Dedifferentiated amniotic fluid mesenchymal stem cell (primary cell): ENCODE results near the gene CTXND1.

Experiments
- DNase-seq: peaks from one replicate; pipeline ENCODE4 v3.0.0-alpha.2; 2016; ENCODE audit errors: extremely low spot score

CTXND1 gene

GRCh38 chr15:80251428-80252120 lies 439 bp downstream of the CTXND1 start:
- no peak for DNase-seq

DNA sequence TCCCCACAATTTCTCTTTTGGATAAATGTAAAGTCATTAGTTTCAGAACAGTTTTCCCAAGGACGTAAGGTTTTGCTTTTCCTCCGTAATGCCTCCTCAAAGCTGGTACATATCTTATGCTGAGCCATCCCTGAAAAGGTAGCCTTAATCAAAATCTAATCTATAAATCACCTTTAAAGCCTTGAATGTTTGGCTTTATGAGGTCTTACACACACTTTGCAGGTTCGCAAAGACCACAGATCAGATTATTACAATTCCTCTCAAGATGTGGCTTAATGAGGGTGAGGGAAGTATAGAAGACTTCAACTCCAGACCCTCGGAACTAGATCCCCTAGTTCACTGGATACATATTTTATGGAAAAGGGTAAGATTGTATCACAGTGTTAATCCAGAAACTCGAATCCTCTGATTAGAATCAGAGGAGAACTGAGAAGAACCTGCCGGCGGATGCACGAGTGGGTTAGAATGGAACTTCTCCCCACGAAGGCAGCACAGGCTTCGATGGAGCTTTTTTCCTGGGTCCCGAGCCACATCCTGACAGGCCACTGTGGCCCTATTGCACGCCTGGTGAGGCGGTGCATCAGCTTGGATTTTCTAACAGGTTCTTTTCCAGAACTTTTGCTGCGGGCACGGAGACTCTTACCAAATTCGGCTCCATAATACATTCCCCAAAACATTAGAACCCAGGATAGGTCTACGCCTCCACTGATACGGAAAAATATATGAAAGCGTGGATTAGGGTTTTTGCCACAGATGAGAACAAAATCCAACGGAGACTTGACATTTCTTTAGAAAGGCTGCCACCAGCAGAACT lies 1.2 kb downstream of the CTXND1 start:
- DNase-seq: no peak

- no peak for DNase-seq
Measured at GRCh38 chr15:80249973-80250372, 2.0 kb downstream of the CTXND1 start.

GRCh38 chr15:80247320-80247719 lies 4.7 kb downstream of the CTXND1 start:
- no peak for DNase-seq

DNA sequence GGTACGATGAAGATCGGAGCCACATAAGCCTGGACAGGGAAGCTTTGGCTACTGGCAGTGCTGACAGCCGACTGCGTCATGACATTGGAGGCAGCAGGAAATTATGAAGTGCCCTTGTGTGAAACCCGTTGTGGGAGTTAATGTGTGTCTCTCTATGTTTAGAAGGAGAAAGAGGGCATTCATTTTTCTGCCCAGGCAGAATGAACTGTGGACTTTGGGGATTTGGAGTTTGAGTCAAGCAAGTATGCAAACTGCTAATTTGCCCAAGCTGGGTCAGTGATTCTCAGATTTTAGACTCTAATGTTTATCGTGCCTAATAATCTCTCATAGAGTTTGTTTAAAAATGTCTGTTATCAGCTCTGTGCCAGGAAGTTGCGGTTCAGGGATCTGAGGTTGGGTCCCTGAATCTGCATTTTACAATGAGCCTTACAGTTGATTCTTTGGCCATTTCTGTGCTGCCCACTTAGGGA lies 5.6 kb downstream of the CTXND1 start:
- no peak for DNase-seq

- DNase-seq: no peak
Measured at GRCh38 chr15:80242802-80243201, 9.2 kb downstream of the CTXND1 start.

DNA sequence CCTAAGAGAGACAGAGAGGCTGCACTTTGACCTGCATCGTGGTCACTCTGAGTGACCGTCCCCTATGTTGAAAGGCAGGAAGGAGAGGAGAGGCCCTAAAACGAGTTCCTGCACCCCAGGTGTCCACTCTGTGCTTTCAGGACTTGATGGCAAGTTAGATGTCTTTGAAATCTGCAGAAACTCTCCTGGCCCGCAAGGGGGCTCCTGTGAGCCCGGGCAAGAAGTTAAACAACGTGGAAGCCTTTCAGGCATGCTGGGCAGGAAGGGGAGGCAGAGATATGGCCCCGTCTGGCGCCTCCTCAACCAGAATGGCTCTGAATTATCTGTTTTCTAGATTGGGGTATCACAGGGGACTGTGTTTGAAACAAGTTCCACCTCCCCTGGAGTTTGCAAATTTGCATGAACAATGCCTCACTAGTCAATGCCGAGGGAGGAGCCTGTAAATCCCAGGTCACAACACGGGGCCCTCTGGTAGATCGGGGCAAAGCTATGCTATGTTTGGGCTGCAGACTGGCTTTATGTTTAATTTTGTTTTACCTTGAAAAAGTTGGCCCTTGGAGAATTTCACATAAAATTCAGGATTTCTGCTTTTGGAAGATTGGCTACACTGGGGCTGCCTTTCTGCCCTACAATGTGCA lies 9.8 kb downstream of the CTXND1 start:
- DNase-seq: no peak

- no peak for DNase-seq
Measured at GRCh38 chr15:80241508-80241907, 10.5 kb downstream of the CTXND1 start.

- DNase-seq: no peak
Measured at GRCh38 chr15:80240276-80240675, 11.7 kb downstream of the CTXND1 start.

- DNase-seq: no peak
Measured at GRCh38 chr15:80234883-80235282, 17.1 kb downstream of the CTXND1 start.

DNA sequence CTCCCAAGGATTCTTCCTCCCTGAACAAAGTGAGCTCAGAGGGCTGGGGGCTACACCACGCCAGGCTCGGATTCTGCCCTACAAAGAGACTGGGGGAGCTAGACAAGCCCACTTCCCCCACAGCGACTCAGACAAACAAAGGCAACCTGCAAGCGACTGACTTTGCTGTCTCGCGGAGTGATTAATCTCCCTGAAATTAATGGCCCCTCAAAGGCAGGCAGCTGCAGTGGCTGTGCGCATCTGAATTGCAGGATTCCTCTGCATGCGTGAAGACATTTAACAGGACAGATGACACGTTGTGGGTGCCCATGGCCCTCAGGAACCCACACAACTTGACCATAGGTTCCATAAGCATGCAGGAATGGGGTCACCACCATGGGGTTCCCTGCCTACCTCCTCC lies 18.4 kb downstream of the CTXND1 start:
- no peak for DNase-seq

- DNase-seq: no peak
Measured at GRCh38 chr15:80231371-80231770, 20.6 kb downstream of the CTXND1 start.

- DNase-seq: no peak
Measured at GRCh38 chr15:80228959-80229610, 22.9 kb downstream of the CTXND1 start.

DNA sequence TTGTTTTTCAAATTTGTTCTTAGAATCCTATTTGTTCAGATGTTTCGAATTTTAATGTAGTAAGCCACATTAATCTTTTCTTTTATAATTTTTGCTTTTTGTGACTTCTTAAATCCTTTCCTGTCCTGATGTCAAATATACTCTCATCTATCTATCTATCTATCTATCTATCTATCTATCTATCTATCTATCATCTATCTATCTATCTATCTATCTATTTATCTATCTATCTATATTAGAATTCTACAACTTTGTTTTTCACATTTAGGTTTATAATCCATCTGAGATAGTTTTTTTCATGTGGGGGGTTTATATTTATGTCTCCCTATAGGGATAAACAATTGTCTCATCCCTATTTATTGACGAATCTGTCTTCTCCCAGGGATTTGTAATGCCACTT lies 32.1 kb downstream of the CTXND1 start:
- no peak for DNase-seq

DNA sequence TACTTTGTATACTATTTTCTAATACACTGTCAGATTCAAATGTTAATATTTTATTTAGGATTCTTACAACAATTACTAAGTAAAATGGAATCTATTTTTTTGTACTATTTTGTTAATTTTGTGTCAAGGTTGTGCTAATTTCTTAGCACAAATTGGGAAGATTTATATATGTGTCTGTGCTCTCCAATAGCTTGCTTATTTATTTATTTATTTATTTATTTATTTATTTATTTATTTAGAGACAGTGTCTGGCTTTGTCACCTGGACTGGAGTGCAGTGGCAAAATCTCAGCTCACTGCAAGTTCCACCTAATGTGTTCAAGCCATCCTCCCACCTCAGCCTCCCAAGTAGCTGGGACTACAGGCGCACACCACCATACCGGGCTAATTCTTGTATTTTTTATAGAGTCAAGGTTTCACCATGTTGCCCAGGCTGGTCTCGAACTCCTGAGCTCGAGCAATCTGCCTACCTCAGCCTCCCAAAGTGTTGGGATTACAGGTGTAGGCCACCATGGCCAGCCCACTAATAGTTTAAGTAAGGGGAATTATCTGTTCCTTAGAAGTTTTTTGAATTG lies 34.6 kb downstream of the CTXND1 start:
- no peak for DNase-seq

DNA sequence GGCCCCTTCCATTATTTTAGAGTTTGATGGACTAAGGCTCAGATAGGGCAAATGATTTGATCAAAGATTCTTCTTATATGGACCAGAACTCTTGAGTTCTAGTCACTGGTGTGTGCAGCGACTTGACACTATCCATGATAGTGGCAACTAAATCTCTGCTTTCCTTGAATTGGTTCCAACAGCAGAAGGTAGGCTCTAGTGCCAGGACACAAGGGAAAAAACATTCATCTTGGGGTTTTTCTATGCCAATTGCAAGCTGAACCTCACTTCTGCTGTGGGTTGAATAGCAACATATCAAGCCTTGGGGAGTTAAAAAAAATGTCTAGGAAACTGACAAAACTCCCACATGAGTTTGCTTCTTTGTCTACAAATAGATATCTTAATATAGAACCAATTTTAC lies 35.1 kb downstream of the CTXND1 start:
- DNase-seq: no peak

DNA sequence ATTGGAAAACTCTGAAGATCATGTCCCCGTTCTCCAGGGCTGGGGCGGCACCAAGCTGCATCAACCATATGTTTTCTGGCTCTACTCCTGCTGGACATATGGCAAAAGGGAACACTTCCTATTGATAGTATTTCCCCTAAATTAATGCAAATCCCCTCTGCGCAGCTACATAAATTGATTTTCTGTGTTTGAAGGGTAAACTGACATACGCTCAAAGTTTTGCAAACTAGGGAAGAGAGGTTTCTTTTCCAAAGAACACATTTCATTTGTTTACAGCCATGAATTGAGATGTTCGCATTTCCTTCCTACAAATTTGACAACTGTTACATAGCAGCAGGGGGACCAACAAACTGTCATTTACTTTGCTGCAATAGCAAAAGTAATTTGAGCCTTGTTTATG lies 35.9 kb downstream of the CTXND1 start:
- no peak for DNase-seq

DNA sequence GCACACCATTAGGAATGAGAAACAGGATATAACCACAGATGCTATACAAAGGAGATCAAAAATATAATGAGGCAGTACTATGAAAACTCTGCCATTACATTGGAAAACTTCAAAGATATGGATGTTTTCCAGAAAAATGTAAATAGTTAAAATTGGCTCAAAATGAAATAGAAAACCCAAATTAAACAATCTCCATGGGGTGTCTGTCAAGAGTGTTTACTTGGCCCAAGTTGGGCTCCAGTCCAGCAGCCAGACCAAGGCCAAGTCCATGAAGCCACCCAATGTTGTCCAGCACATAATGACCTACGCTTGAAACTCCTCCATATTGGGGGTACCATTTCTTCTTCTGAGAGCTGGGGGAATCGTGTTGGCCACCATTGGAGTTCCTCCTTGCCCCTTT lies 37.1 kb downstream of the CTXND1 start:
- no peak for DNase-seq

DNA sequence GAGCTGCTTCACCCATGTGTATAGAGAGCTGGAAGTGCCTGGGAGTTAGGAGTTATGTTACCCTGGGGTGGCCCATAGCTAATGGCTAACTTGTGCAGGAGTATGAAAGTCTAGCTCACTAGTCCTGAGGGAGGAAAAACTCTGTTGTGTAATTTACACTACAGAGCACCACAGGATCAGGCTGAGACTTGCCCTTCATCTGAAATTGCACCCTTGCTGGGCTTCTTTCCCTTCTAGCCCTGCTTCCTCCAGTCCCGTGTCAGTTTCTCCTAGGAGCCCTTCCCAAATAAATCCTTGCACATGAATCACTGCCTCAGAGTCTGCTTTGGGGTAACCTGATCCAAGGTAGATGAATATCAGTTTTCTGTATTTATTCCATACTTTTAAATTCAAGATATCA lies 40.0 kb downstream of the CTXND1 start:
- DNase-seq: no peak

- DNase-seq: no peak
Measured at GRCh38 chr15:80210611-80211573, 41.1 kb downstream of the CTXND1 start.
